Gastroesophageal sphincter (tissue), 4 donors: ENCODE data around the gene COPZ2. TPM values are rescaled to one million over a fixed set of nuclear protein-coding genes. Genes with fewer than 3 reads are reported as not detected.

ENCODE experiments used
- ATAC-seq: fragments of 150-250 bp; one replicate; pipeline ENCODE4 v1.9.1; 2016; ENCODE audit warnings: mild to moderate bottlenecking, moderate library complexity
- H3K27ac ChIP-seq, 4 donors: fragments of 200-600 bp; sonication (generic) in 3 of 4; 1 replicate in 3 of 4; 2 replicates in 1 of 4; pipeline ENCODE4 v1.5.1; 2016 to 2019
- H3K27me3 ChIP-seq: fragments of 200-600 bp; sonication (generic); one replicate; pipeline ENCODE4 v1.5.1; 2019
- H3K36me3 ChIP-seq, 2 donors: fragments of 200-600 bp; sonication (generic); one replicate each; pipeline ENCODE4 v1.5.1; 2019; ENCODE audit warnings: control low read depth in 1 of 2
- H3K4me1 ChIP-seq, 3 donors: fragments of 200-600 bp; sonication (generic); 1 replicate in 2 of 3; 2 replicates in 1 of 3; pipeline ENCODE4 v1.5.1; 2016 to 2019; ENCODE audit warnings: control low read depth in 2 of 3
- H3K4me3 ChIP-seq, 2 donors: fragments of 200-600 bp; sonication (generic); one replicate each; pipeline ENCODE4 v1.5.1; 2019; ENCODE audit warnings: mild to moderate bottlenecking in 1 of 2, moderate library complexity in 1 of 2
- H3K9me3 ChIP-seq, 3 donors: fragments of 200-600 bp; sonication (generic); one replicate each; pipeline ENCODE4 v1.5.1; 2017 to 2019; ENCODE audit warnings: control low read depth in 2 of 3
- EP300 ChIP-seq: sonication (generic); formaldehyde crosslinking; IDR thresholded peaks from one replicate; pipeline ENCODE4 v1.6.1; 2017; ENCODE audit warnings: antibody characterized with exemption, mild to moderate bottlenecking
- POLR2A ChIP-seq, 2 donors: fragments of 450-650 bp; IDR thresholded peaks; one replicate each; pipeline ENCODE4 v1.6.1; 2017; ENCODE audit warnings: antibody characterized with exemption in 2 of 2, mild to moderate bottlenecking in 2 of 2, moderate library complexity in 1 of 2
- POLR2AphosphoS5 ChIP-seq: sonication (generic); formaldehyde crosslinking; IDR thresholded peaks from one replicate; pipeline ENCODE4 v1.6.1; 2017; ENCODE audit warnings: antibody characterized with exemption
- WGBS, 2 donors: methylation state at CpG; one replicate each; pipeline ENCODE4 v1.1.5; 2018; ENCODE audit warnings: low coverage in 1 of 2; 5-methylcytosine and 5-hydroxymethylcytosine counted together
- total RNA-seq, 4 donors: library from RNA; depleted of rRNA; stranded (reverse); fragments of >200 nt; gene quantifications; one replicate each; pipeline ENCODE4 v1.1.0, GENCODE V29; 2016
- TF ChIP-seq, protein P1 (sequence below), 4 experiments: fragments of 200-600 bp in 2 of 4; fragments of 450-650 bp in 2 of 4; sonication (generic) in 1 of 4; IDR thresholded peaks; one replicate each; pipeline ENCODE4 v1.5.1; 2017 to 2019; ENCODE audit warnings: antibody characterized with exemption in 4 of 4, mild to moderate bottlenecking in 2 of 4, moderate library complexity in 2 of 4

The COPZ2 gene
- total RNA-seq, 4 donors from 2014 or later, result 40.6 to 75.5 (median 49.4) TPM

DNA sequence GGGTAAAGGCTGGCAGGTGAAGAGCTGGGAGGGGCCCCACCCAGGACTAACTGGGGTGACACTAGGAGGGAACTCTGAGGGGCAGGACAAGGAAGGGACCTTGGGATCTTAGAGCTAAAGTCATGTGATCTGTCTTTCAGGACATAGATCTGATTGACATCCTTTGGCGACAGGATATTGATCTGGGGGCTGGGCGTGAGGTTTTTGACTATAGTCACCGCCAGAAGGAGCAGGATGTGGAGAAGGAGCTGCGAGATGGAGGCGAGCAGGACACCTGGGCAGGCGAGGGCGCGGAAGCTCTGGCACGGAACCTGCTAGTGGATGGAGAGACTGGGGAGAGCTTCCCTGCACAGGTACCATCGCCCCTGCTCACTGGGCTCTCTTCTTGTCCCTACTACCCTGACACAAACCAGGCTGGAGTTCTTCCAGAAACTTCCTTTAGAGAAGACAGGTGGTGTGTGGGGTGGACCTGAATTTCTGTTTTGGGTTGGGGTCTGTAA, 18.7 kb upstream of the COPZ2 start:
- no peaks in the 10 kb centered on the region for H3K27me3 ChIP-seq
- peaks cover 0 to 70% of the 10 kb centered on the region in 2 donors for H3K36me3 ChIP-seq
- H3K4me1 ChIP-seq, result peaks cover 14 to 80% (median 48%) of the 10 kb centered on the region in 3 donors
- peak overlapping the region in 1 of 4 donors; percentile 19 for H3K27ac ChIP-seq
- no peak for ATAC-seq
- no peak overlapping the region for H3K4me3 ChIP-seq
- 83 to 94% methylated on average over 8 to 10 of the region's 10 CpGs for WGBS, 2 donors
- no peaks in the 10 kb centered on the region for H3K9me3 ChIP-seq
- no peak for TF ChIP-seq EP300
- TF ChIP-seq POLR2AphosphoS5, result no peak
- TF ChIP-seq, protein P1, sequence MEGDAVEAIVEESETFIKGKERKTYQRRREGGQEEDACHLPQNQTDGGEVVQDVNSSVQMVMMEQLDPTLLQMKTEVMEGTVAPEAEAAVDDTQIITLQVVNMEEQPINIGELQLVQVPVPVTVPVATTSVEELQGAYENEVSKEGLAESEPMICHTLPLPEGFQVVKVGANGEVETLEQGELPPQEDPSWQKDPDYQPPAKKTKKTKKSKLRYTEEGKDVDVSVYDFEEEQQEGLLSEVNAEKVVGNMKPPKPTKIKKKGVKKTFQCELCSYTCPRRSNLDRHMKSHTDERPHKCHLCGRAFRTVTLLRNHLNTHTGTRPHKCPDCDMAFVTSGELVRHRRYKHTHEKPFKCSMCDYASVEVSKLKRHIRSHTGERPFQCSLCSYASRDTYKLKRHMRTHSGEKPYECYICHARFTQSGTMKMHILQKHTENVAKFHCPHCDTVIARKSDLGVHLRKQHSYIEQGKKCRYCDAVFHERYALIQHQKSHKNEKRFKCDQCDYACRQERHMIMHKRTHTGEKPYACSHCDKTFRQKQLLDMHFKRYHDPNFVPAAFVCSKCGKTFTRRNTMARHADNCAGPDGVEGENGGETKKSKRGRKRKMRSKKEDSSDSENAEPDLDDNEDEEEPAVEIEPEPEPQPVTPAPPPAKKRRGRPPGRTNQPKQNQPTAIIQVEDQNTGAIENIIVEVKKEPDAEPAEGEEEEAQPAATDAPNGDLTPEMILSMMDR (IDR thresholded peaks at IDR 0.05), result no peak
- no peak for TF ChIP-seq POLR2A (IDR thresholded peaks at IDR 0.05)

DNA sequence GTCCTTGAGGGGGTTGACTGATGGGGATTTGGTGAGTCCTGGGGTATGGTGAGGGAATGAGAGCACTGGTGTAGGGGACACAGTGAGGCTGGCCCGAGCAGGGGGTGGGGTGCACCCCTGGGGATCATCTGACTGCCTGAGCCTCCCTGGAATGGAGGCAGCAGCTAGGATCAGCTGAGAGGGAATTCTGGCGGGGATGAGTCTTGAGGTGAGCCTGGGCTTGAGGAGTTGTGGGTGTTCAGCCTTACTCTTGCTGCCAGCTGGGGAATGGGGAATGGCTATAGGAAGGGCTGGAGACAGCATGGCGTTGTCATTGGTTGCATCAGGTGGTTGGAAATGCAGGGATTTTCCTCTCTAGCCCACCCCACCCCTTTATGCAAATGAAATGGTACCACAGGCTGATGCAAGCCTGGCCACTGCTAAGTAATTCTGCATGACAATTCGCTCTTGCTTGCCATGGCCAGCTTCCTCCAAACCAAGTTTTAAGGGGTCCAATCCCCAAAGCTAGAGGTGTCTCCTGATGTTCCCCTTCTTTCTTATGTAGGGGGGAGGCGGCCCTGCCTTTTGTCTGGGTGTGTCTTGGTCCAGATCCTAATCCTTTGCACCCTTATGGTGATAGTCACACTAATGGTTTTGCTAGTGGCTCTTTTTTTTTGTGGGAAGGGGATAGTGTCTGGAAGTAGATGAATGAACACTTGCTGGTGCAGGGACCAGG, 18.1 kb upstream of the COPZ2 start:
- TF ChIP-seq EP300 (no peak), POLR2AphosphoS5 (no peak), POLR2A (IDR thresholded peaks at IDR 0.05) (no peak)
- TF ChIP-seq, protein P1 (IDR thresholded peaks at IDR 0.05), result no peak
- Histone ChIP-seq H3K36me3 (peaks cover 0 to 70% of the 10 kb centered on the region in 2 donors), H3K4me1 (peaks cover 16 to 84% (median 53%) of the 10 kb centered on the region in 3 donors), H3K9me3 (no peaks in the 10 kb centered on the region), H3K27me3 (no peaks in the 10 kb centered on the region), H3K4me3 (peak overlapping the region in 1 of 2 donors; percentile 77), H3K27ac (peak overlapping the region in 3 of 4 donors; percentile 94 to 99 (median 97))
- ATAC-seq, result no peak
- WGBS, 2 donors, result 76 to 83% methylated on average over 4 to 5 of the region's 5 CpGs

DNA sequence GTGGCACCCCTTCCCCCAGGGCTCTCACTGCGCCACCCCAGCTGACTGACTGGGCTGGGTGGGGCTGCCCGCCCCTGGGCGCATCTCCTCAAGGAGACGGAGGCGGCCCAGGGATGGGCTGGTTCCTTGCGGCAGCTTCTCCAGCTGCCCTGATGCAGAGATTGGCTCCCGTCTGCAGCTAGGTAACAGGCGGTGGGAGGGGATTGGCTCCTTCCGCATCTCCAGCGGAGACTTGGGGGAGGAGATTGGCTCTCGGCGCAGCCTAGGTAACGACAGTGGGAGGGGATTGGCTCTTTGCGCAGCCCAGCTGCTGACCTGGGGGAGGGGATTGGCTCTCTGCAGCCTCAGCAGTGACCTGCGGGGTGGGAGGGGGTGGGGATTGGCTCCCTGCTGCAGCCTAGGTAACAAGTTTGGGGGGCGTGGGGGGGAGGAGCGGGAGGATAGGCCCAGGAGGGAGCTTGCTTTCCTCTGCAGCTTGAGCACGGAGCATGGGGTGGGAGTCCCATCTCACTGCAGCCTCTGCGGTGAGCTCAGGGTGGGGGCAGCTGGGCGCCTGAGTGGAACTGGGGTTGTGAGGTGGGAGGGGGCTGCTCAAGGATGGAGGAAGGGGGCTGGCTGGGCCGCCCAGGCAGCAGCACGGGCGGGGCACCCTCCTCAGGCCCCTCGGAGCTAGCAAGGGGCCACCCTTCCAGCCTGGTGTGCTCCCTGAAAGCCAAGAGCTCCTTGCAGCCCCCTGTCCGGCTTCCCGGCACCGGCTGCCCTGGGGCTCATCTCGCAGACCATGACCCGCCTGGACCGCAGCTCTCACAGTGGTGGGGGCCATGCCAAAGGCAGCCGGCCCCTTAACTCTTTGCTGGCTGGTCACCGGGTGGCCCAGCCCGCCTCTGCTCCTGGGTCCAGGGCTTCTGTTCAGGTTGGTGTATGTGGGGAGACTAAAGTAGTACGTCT, 16.9 kb upstream of the COPZ2 start:
- peaks cover 16 to 84% (median 58%) of the 10 kb centered on the region in 3 donors for H3K4me1 ChIP-seq
- H3K27me3 ChIP-seq, result no peaks in the 10 kb centered on the region
- H3K36me3 ChIP-seq, result peaks cover 0 to 60% of the 10 kb centered on the region in 2 donors
- peak overlapping the region; percentile 10 to 77 for H3K4me3 ChIP-seq
- WGBS, 2 donors, result 17% methylated on average over 6 of the region's 34 CpGs; no CpG with 5 or more reads in 1 of the 2 donors
- peak; percentile 67 for ATAC-seq
- no peak for TF ChIP-seq POLR2A (IDR thresholded peaks at IDR 0.05)
- TF ChIP-seq, protein P1 (IDR thresholded peaks at IDR 0.05), result no peak
- no peak for TF ChIP-seq POLR2AphosphoS5
- no peak for TF ChIP-seq EP300
- H3K27ac ChIP-seq, result peak overlapping the region; percentile 81 to 99 (median 96)
- no peaks in the 10 kb centered on the region for H3K9me3 ChIP-seq

DNA sequence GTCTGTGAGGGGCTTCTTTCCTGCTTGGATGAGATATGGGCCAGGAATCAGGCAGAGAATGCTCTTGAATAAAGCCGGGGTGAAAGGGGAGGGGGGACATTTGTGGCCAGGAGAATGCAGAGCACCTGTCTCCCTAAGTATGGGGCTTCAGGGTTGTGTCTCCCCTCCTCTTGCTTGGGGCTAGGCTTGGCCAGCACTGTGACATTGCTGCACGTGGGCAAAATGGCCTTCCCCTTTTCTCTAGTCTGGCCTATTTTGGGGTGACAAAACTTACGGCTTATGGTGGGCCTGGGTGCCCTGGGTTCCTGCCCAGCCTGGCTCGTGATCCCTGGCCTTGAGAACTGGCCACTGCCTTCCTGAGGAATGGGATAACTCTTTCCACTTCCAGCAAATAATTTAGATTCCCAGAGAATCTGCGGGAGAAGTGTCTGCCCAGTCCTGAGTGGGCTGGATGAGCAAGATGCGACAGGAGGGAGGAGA, 16.2 kb upstream of the COPZ2 start:
- H3K4me3 ChIP-seq, result peak overlapping the region in 1 of 2 donors; percentile 77
- ATAC-seq, result no peak
- H3K9me3 ChIP-seq, result no peaks in the 10 kb centered on the region
- TF ChIP-seq, protein P1 (IDR thresholded peaks at IDR 0.05), result no peak
- no peak for TF ChIP-seq POLR2AphosphoS5
- no peak for TF ChIP-seq EP300
- no peak for TF ChIP-seq POLR2A (IDR thresholded peaks at IDR 0.05)
- H3K27ac ChIP-seq, result peak overlapping the region; percentile 81 to 99 (median 96)
- peaks cover 0 to 52% of the 10 kb centered on the region in 2 donors for H3K36me3 ChIP-seq
- H3K27me3 ChIP-seq, result no peaks in the 10 kb centered on the region
- 15 to 29% methylated on average over 2 of the region's 6 CpGs for WGBS, 2 donors
- peaks cover 16 to 81% (median 57%) of the 10 kb centered on the region in 3 donors for H3K4me1 ChIP-seq
